Measurements from ENCODE around the gene HHAT.

GRCh38 chr1:210336362-210336761 is 7.7 kb downstream of the HHAT start:
- TF ChIP-seq CTCF (IDR thresholded peaks at IDR 0.05): no peak
- no peak for TF ChIP-seq POLR2AphosphoS5 (IDR thresholded peaks at IDR 0.05)
- no peak for TF ChIP-seq POLR2A (IDR thresholded peaks at IDR 0.05)
- no peak for TF ChIP-seq EP300 (IDR thresholded peaks at IDR 0.05; ENCODE audit: low read depth)

All from transverse colon (tissue), 4 donors.